Medulla oblongata (tissue), 1 donor: Measurements from ENCODE around the gene GNPTG.

Source experiments
- DNase-seq: peaks from one replicate; pipeline ENCODE4 v3.0.0-alpha.2; 2015; ENCODE audit errors: extremely low spot score

Gene GNPTG

DNA sequence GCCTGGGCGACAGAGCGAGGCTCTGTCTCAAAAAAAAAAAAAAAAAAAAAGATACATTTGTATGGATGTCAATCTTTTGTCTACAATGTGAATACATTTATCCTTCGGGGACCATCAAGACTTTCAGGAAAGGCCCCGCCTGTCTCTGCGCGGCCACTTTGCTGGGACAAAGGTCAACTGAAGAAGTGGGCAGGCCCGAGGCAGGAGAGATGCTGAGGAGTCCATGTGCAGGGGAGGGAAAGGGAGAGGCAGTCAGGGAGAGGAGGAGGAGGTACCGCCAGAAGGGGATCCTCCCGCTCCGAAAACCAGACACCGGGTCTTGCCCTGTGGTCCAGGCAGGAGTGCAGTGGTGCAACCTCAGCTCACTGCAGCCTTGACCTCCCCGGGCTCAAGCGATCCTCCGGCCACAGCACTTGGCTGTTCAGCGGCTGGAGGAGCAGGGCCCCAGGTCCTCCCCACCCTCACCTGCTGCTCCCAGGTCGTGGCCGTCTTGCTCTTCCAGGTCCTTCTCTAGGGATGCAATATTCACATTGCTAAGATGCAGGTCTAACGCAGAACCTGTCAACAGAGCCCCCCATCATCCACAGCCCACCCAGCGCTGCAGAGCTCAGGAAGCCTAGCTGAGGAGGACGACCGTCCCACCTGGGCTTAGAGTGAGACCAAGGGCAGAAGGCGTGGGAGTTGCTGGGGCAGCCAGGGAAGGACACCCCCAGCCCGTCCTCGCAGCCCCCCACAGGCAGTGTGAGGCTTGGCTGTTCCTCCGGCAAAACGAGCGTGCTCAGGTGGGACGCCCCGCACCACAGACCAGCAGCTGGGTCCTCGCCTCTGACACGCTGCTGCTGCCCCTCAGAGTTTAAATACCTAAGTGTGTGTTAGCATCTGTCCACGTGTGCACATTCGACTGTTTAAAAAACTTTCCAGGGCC lies 19.6 kb downstream of the GNPTG start:
- no peak for DNase-seq

DNA sequence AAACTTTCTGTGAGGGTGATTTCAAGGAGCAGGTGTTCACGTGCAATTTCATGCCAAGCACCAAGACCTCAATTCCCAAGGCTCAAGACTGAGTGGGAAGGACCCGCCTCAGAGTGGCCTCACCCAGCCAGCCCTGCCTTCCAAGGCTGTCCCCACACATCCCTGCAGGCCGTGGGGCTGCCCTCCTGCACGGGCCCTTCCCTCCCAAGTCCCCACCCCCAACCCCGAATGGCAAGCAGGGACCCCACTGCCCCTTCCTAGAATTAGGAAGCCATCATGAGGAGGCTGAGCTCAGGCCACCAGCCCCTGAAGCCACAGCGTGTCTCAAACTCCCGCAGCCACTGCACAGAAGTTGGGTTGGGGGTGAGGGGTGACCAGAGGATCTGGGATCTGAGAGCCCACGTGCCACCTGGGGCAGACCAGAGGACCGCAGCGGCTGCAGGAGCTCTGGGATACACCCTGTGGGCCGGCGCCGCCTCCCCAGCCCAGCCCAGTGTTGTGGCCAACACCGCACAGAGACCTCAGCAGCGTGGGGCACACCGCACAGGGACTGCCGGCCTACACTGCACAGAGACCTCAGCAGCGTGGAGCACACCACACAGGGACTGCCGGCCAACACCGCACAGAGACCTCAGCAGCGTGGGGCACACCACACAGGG lies 20.7 kb downstream of the GNPTG start:
- no peak for DNase-seq

DNA sequence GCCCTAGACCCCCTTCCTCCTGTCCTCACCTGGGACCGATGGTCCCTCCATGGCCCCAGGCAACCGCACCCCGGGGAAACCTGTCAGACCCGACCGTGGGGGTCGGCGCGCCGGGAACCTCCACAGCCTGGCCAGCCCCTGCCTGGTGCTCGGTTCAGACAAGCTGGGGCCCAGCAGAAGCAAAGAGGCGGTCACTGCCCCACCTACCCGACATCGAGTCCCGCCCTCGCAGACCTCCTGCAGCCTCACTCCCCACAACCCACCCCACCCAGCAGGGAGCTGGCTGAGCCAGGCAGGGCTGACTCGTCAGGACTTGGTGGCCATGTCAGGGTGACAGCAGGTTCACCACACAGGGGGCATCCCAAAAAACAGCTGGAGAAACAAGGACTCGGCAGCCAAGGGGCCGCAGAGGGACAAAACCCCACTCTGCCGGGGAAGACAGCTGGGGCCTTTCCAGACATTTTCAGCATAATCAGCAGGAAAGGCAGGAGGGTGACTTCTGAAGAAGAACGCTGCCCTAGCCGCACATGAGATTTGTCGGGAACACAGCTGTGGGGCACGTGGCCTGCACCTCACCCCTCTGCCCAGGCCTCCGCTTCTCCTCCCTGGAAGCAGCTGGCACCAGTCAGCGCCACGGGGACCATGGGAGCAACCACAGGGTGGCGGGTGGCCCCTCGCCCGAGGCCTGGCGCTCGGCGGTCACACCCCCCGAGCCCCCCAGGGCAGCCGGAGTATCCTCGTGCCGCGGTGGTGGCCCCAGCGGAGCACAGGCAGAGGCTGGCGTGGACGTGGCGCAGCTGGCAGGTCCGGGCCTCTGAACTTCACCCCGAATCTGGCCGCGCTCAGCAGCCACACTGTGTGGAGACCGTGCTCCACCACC lies 22.9 kb downstream of the GNPTG start:
- DNase-seq: no peak

DNA sequence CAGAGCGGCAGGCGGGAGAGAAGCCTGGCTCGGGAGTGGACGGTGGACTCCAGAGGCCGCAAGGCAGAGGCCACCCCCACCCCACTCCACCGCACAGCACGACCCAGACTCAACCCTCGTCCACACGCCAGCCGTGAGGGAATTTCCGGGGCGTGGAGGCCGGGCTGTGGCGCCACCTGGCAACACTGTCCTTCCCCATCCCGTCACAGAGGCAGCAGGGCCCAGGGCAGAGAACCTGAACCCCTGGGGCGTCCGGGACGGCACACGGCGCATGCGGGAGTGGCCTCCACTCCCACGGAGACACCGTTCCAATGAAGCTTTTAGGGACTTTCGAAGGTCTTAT lies 23.5 kb downstream of the GNPTG start:
- DNase-seq: no peak

DNA sequence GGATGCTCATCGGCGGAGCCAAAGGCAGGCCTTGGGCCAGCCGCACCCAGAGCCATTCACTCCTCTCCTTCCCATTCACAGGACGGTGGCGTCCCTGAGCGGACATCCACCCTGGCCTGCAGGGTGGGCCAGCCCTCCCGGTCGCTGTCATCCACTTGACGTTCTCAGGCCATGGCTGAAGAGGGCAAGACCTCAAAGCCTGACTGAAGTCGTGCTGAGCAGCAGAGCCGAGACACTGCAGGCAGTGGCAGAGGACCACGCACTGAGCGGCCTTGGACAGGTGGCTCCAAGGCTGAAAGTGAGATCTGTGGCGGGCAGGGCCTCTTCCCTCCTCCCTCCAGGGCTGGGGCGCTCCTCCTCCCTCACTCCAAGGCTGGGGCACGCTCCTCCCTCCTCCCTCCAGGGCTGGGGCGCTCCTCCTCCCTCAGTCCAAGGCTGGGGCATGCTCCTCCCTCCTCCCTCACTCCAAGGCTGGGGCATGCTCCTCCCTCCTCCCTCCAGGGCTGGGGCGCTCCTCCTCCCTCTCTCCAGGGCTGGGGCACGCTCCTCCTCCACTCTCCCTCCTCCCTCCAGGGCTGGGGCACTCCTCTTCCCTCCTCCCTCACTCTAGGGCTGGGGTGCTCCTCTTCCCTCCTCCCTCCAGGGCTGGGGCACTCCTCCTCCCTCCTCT lies 24.1 kb downstream of the GNPTG start:
- no peak for DNase-seq

DNA sequence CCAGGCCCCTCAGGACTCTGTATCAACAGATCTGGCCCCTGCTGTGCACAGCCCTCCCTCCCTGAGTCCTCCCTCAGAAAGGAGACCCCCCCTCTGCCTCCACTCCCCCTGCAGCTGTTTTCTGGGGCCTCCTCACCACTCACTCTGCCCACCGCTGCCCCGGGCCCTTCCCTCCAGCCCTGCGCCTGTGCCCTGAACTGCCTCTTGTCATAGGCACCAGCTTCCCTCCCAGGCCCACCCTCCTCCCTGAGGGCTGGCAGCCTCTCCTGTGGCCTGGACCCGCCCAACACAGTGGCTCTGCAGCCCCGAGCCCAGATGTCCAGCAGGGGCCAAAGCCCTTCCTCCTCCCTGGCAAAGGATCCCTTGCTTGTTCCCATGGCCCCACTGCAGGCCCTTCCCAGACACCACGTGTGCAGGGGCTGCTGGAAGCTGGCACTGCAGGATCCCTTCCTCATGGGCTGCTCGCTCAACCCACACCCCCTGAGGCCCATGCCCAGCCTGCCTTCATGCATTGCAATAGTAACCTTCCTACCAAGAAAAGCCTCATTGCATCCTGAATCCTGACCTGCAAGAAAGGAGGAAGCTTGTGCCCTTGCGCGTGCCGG lies 25.8 kb downstream of the GNPTG start:
- DNase-seq: peak; percentile 81

DNA sequence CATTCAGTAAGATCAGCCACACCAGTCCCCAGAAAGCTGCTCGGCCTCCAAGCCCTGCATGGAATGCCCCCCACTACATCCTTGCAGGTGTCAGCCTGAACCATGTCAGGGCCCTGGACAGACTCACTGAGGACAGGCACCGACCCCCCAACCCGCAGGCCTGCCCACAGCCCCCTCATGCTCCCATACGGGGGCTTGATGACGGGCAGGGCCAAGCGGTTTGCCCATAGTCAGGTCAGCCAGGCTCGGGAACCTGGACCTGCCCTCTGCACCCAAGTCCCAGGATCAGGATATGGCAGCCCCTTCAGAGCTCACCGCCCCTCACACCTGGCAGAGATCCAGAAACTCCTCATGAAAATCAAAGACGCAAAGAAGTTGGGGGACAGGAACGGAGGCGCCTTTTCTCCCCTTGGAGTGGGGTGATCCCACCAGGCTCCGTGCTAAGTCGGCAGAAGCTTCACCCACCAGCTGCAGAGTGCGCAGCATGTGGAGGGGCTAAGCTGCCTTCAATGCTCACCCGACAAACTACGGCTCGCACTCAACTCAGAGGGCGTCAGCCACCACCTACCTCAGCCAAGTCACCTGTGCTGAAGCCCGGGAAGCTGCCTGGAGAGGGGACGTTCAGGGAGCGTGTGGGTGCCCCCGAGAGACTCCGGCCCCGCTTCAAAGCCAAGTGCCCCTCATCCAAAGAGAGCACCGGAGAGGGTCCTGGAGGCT lies 26.5 kb downstream of the GNPTG start:
- DNase-seq: no peak

DNA sequence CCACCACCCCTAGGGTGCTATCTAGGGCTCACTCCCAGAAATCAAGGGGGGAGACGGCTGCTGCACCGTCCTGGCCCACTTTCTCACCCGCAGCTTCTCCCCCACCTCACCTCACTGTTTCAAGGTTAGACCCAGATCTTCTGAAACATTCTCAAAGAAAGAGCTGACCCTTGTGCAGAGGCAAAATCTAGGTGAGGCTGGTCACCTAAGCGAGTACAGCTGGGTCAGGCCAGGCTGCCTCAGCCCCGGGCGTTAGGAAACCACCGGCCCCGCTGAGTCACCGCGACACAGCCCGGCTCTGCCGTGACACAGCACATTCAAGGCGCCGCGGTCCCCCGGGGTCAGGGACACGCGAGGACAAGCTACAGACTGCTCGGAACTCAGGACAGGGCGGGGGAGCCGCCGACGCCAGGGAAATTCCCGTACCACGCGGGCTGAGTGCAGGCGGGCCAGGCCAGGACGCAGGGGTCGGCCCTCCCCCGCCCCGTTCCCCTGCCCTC lies 27.1 kb downstream of the GNPTG start:
- DNase-seq: peak; percentile 48

DNA sequence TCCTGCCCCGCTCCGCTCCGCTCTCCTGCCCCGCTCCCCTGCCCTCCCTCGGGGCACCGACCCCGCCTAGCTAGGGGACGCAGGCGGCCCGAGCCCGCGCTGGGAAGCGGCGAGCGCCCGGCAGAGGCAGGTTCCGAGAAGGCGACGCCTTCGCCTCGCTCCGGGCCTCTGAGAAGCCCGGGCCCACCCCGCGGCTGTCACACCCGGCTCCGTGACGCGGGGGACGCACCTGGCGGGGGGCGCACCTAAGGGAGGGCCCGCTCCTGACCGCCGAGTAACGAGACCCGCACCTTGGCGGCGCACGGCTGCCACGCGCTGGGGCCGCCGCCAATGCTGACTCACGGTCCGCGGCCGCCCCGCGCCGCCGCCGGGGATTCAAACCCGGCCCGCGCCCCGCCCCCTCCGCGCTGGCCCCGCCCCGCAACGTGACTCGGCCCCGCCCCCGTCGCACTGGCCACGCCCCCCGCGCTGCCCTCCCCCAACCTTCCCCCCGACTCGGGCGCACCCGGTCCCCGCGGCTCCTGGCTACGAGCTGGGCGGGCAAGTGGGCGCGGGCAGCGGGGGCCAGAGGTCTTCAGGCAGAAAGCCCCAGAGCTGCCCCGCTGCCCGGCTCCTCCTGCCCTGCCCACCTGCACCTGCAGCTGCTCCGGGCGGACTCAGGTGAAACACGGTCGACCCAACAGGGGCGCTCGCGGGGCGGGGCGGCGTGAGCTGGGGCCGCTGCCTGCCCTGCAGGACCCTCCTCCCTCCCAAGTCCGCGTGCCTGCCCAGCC lies 27.8 kb downstream of the GNPTG start:
- no peak for DNase-seq

DNA sequence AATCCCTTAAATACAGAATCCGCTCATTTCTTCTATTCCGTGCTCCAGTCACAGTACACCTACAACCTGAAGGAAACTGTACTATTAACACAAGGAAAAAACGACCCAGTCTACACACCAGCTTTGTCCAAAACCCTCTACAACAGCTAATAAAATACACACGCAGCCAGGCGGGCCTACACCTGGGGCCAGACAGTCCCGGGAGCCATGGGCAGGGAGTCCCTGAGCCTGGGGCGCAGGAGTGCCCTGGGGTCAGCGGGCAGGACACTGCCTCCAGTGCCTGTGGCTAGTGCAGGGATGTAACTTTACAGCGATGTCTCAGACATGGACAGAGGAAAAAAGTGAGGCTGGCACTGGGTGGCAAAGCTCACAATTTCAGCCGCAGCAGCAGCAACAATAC lies 28.5 kb downstream of the GNPTG start:
- DNase-seq: no peak

DNA sequence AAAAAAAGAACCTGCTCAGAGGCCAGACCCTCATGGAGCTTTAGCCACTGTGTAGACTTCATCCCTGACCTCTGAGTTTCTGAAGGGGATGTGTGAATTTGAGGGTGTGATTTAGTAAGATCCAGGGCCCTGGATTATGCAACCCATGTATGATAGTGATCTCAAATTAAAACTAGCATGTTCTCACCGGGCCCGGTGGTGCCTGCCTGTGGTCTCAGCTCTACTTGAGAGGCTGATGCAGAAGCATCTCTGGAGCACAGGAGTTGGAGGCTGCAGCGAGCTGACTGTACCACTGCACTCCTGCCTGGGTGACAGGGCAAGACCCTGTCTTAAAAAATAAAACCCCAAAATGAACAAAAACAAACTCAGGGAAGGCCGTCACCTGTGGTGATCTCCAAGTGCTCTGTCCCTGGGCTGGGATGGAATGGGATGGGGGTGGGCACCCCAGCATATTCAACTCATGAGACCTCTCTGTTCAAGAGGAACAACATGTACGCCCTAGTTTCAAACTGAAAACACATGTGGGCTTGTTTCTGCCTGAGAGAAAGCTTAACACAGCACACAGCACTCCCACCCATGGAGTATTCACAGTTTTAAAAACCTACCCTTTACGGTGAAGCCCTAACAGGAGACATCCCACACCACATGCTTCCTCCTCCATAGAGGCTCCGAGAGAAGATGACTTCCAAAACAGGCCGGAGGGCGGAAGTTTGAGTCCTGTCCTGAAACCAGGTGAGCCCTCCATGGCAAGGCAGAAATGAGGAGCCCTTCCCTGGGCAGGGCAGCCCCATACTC lies 30.1 kb downstream of the GNPTG start:
- DNase-seq: no peak

DNA sequence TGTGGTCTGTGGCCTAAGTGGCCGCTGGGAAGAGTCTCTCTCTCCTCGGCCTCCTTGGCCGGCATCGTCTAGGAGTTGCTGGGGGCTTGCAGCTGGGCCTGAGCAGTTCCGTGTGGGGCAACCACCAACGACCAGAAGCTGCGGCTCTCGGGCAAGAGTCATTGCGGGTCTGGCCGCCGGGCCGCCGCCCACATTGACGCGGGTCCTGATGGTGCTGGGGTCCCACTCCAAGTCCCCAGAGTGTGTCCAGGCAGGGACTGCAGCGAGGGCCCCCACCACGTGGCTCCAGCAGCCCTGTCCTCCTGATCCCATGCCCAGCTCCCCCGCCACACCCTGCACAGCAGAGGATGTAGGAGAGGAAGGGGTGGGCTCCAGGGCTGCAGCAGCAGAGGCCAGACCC lies 31.8 kb downstream of the GNPTG start:
- DNase-seq: no peak

DNA sequence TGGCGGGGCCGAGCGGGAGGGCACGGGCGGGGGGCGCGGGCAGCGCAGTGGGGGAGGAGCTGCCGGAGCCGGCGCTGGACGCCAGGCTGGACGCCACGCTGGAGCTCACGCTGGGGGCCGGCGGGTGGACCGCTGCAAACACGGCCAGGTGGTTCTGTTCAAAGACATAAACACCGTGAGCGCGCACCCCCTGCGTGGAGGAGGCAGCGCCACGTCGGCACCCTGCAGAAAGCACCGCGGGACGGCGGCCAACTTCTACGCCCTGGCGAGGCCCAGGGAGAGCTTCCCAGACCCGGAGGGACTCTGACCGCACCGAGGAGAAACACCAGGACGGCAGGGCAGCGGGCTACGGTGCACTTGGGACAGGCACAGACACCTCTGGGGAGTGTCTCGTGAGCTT lies 33.5 kb downstream of the GNPTG start:
- no peak for DNase-seq

DNA sequence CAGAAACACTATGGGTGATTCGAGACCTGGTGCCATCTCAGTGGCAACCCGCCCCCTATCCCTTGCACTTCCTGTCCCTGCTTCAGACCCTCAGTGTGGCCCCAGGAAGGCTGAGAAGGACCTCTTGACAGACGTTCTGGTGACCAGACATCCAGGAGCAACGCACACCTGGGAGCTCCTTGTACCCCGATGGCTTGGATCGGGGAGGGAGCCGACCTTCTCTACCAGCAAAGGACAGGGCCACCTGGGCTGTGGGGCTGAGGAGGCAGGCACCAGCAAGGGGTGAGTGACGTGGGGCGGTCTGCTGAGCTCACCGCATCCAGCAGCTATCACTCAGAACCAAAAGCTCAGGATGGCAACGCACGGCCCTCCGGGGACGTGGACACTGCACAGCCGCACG lies 35.6 kb downstream of the GNPTG start:
- DNase-seq: no peak

DNA sequence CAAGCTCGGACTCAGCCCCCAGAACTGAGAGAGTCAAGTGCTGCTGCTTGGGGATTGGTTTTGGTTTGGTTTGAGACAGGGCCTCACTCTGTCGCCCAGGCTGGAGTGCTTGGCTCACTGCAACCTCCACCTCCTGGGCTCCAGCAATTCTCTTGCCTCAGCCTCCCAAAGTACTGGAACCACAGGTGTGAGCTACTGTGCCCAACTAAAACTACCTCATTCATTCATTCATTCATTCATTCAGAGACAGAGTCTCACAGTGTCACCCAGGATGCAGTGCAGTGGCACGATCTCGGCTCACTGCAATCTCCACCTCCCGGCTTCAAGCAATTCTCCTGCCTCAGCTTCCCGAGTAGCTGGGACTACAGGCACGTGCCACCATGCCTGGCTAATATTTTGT lies 38.0 kb downstream of the GNPTG start:
- DNase-seq: no peak

DNA sequence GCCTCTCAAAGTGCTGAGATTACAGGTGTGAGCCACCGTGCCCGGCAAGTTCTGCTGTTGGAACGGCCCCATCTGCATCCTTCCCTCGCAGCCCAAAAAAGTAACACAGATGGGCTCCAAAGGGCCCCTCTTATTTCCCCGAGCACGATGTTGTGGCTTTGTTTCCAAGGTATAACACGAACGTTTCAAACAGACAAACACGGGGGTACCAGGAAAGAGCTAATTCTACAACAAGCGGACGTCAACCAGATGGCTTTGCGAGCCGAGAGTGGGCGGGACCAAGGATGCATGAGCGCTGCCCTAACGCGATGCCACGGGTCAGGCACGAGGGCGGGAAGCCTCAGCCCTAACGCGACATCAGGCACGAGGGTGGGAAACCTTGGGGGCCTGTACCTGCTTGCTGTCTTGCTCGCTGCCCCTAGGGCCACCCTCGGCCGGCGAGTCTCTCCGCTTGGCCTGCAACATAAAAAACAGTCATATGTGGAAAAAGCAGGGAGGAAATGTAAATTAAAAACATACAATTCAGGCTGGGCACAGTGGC lies 38.6 kb downstream of the GNPTG start:
- no peak for DNase-seq

DNA sequence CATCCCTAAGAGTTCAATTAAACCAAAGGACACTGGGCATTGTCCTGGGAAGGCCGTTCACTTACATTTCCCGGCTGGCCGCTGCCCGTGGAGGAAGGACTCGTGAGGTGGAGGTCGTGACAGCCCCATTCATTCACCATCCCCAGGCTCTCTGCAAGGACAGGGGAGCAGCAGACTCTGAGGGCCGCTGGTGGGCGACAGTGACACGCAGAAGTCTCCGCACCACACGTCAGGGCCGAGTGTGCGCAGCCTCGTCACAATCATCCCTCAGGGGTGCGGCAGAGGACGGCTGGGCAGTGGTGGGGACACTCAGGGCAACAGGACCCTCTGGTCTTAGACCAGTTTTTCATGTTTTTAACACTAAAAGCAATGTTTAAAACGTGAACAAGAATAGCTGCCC lies 41.1 kb downstream of the GNPTG start:
- DNase-seq: no peak

DNA sequence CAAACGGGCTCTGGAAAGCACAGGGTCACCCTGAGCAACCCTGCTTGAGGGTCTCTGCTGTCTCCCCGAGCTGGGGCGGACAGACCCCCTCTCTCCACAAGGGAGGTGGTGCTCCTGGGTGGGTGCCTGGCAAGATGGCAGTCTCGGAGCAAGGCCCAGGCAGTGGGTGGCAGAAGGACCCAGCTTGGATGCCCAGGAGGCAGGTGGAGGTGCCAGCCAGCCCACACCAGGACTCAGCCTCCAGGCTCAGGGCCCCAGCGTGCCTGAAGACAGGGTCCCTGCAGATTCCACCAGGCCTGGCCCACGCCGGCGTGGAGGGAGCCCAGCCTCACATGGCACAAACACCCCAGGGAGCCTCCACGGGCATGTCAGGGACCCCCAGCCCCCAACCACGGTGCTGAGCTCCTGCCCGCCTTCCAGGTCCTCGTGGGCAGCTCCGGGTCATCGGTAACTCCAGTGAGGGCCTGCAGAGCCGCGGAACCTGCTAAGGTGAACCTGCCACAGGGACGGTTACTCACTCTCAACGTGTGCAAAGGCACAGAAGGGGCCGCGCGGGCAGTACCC lies 42.0 kb downstream of the GNPTG start:
- DNase-seq: no peak
